ENCODE results near the gene PTPRT.

PTPRT gene

DNA sequence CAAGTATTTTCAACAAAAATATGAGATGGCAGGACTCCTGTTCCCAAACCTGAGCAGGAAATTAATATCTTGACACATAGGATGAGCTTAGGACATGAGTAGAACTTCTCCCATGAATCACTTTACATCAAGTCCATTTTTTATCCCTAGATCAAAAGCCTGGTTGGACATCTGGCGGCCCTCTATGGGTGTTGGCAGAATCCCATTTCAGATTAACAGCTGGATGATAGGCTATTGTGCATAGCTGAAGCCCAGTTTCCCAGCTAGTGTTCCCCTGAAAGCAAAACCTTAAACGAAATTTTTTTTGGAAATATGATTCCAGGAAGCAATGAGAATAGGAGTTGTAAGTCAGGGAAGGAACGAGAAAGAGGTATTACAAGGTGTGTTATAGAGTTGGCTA is 1122.1 kb downstream of the PTPRT start:
- no peak for FAIRE-seq
- no peak for DNase-seq (ENCODE audit: insufficient read length)
- no peak for TF ChIP-seq POLR2A (IDR thresholded peaks at IDR 0.05; ENCODE audit: low read depth, low read length)
- no peak for TF ChIP-seq TAF1 (IDR thresholded peaks at IDR 0.05; ENCODE audit: borderline replicate concordance, low read depth, low read length)
- no peak for TF ChIP-seq POLR2AphosphoS5 (IDR thresholded peaks at IDR 0.05; ENCODE audit: low read depth, low read length)

DNA sequence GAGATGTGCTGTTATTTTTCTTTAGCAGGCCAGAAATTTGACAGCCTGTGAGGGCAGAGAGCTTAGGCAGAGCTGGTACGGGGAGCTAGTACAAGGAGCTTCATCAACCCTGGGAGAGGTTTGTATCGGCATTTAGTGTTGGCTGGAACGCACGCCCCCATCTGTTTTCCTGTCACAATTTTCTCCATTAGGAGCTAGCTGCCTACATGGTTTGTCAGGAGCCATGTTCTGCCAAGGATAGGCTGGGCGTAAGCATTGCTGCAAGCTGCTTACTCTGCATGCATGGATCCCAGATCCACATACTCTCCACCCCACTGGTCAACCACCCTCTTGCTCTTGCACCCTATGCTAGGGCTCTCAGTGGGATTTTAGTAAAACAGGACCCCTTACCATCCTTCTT is 1122.5 kb downstream of the PTPRT start:
- TF ChIP-seq TAF1 (IDR thresholded peaks at IDR 0.05; ENCODE audit: borderline replicate concordance, low read depth, low read length) (no peak), POLR2A (IDR thresholded peaks at IDR 0.05; ENCODE audit: low read depth, low read length) (no peak), POLR2AphosphoS5 (IDR thresholded peaks at IDR 0.05; ENCODE audit: low read depth, low read length) (no peak)
- no peak for DNase-seq (ENCODE audit: insufficient read length)
- FAIRE-seq = no peak

DNA sequence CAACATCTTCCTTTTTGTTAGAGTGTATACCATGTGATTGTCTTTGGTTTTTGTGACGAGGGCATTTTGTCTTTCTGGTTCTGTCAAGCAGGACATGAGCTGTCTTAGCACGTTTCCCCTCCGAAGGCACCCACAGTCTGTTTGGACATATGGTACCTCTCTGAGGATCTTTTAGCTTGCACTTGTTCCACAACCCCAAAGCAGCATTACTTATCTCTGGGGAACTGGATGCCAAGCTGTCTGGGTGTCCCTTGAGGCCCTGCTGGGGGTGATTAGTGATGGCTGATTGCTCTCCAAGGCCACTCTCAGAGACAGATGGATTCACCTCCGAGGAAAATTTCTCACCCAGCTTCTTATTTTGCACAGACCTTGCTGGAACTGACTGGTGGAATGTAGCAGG is 1126.6 kb downstream of the PTPRT start:
- no peak for TF ChIP-seq POLR2A (IDR thresholded peaks at IDR 0.05; ENCODE audit: low read depth, low read length)
- TF ChIP-seq POLR2AphosphoS5 (IDR thresholded peaks at IDR 0.05; ENCODE audit: low read depth, low read length) = no peak
- DNase-seq (ENCODE audit: insufficient read length) = no peak
- no peak for FAIRE-seq

- DNase-seq (ENCODE audit: insufficient read length) = no peak
- TF ChIP-seq POLR2A (IDR thresholded peaks at IDR 0.05; ENCODE audit: low read depth, low read length) = no peak
- TF ChIP-seq POLR2AphosphoS5 (IDR thresholded peaks at IDR 0.05; ENCODE audit: low read depth, low read length) = no peak
- TF ChIP-seq TAF1 (IDR thresholded peaks at IDR 0.05; ENCODE audit: borderline replicate concordance, low read depth, low read length) = no peak
- no peak for FAIRE-seq
Observed at GRCh38 chr20:42053350-42053749, 1136.4 kb downstream of the PTPRT start.

GRCh38 chr20:42051921-42052320 is 1137.8 kb downstream of the PTPRT start:
- FAIRE-seq (no peak), DNase-seq (ENCODE audit: insufficient read length) (no peak)
- no peak for TF ChIP-seq POLR2AphosphoS5 (IDR thresholded peaks at IDR 0.05; ENCODE audit: low read depth, low read length)
- no peak for TF ChIP-seq POLR2A (IDR thresholded peaks at IDR 0.05; ENCODE audit: low read depth, low read length)
- no peak for TF ChIP-seq TAF1 (IDR thresholded peaks at IDR 0.05; ENCODE audit: borderline replicate concordance, low read depth, low read length)

GRCh38 chr20:42046371-42047085 is 1143.2 kb downstream of the PTPRT start:
- TF ChIP-seq POLR2A (IDR thresholded peaks at IDR 0.05; ENCODE audit: low read depth, low read length) (no peak), TAF1 (IDR thresholded peaks at IDR 0.05; ENCODE audit: borderline replicate concordance, low read depth, low read length) (no peak), POLR2AphosphoS5 (IDR thresholded peaks at IDR 0.05; ENCODE audit: low read depth, low read length) (no peak)
- FAIRE-seq = no peak
- DNase-seq (ENCODE audit: insufficient read length) = no peak

DNA sequence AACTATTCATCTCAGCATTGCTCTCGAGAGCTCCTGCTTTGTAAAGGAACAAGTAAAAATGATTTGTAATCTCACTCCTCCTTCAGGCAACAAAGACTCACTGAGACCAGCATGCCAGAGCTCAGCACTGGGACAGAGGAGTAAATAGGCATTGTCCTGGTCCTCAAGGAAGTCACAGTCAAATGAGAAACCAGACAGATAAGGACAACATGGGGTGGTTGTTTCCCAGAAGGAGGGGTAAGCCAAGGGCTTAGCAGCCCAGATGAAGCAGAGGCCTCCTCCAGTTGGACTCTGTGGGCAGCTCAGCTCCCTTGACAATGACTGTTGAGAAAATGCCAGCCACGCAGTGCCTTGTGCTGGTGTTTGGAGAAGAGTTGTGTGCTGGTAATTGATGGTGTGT is 1145.8 kb downstream of the PTPRT start:
- no peak for FAIRE-seq
- no peak for DNase-seq (ENCODE audit: insufficient read length)
- TF ChIP-seq POLR2A (IDR thresholded peaks at IDR 0.05; ENCODE audit: low read depth, low read length) = no peak

GRCh38 chr20:42041000-42041565 is 1148.6 kb downstream of the PTPRT start:
- FAIRE-seq = no peak
- TF ChIP-seq POLR2AphosphoS5 (IDR thresholded peaks at IDR 0.05; ENCODE audit: low read depth, low read length) (no peak), POLR2A (IDR thresholded peaks at IDR 0.05; ENCODE audit: low read depth, low read length) (no peak), TAF1 (IDR thresholded peaks at IDR 0.05; ENCODE audit: borderline replicate concordance, low read depth, low read length) (no peak)
- DNase-seq (ENCODE audit: insufficient read length) = no peak

- FAIRE-seq (no peak), DNase-seq (ENCODE audit: insufficient read length) (no peak)
- TF ChIP-seq POLR2AphosphoS5 (IDR thresholded peaks at IDR 0.05; ENCODE audit: low read depth, low read length) (no peak), POLR2A (IDR thresholded peaks at IDR 0.05; ENCODE audit: low read depth, low read length) (no peak), TAF1 (IDR thresholded peaks at IDR 0.05; ENCODE audit: borderline replicate concordance, low read depth, low read length) (no peak)
Observed at GRCh38 chr20:42027746-42028268, 1161.9 kb downstream of the PTPRT start.

- FAIRE-seq (no peak), DNase-seq (ENCODE audit: insufficient read length) (no peak)
- TF ChIP-seq TAF1 (IDR thresholded peaks at IDR 0.05; ENCODE audit: borderline replicate concordance, low read depth, low read length) (no peak), POLR2A (IDR thresholded peaks at IDR 0.05; ENCODE audit: low read depth, low read length) (no peak), POLR2AphosphoS5 (IDR thresholded peaks at IDR 0.05; ENCODE audit: low read depth, low read length) (no peak)
Observed at GRCh38 chr20:42026599-42026998, 1163.1 kb downstream of the PTPRT start.

- FAIRE-seq = no peak
- no peak for DNase-seq (ENCODE audit: insufficient read length)
- TF ChIP-seq POLR2A (IDR thresholded peaks at IDR 0.05; ENCODE audit: low read depth, low read length) (no peak), TAF1 (IDR thresholded peaks at IDR 0.05; ENCODE audit: borderline replicate concordance, low read depth, low read length) (no peak), POLR2AphosphoS5 (IDR thresholded peaks at IDR 0.05; ENCODE audit: low read depth, low read length) (no peak)
Observed at GRCh38 chr20:42024653-42025052, 1165.1 kb downstream of the PTPRT start.

Measured in GM12892 (cell line).